ENCODE data around the gene APOB.

APOB gene

GRCh38 chr2:21043744-21044532 is at the start of gene APOB:
Gene APOB (minus strand): TSS chr2:21044073. CDS start chr2:21043945, 128 bp downstream.
- peak within 1 kb of the TSS in 1 of 2 donors; percentile 54 for H3K4me3 ChIP-seq (ENCODE audit: low read depth in 1 of 2, low read length in 2 of 2)
- H3K9ac ChIP-seq (ENCODE audit: low read length) = no peak within 1 kb of the TSS
- no peaks in the 10 kb centered on the region for H3K9me3 ChIP-seq (ENCODE audit: low read length)
- no peaks in the 10 kb centered on the region for H3K27me3 ChIP-seq (ENCODE audit: control insufficient read depth in 1 of 2, insufficient read depth in 2 of 2, low read length in 2 of 2)
- H3K36me3 ChIP-seq (ENCODE audit: insufficient read depth, low read length) = no peaks in the 10 kb centered on the region
- no peak within 1 kb of the TSS for H3K27ac ChIP-seq (ENCODE audit: low read depth, low read length)
- peaks cover 3% of the 10 kb centered on the region for H3K4me1 ChIP-seq (ENCODE audit: insufficient read depth, low read length)

DNA sequence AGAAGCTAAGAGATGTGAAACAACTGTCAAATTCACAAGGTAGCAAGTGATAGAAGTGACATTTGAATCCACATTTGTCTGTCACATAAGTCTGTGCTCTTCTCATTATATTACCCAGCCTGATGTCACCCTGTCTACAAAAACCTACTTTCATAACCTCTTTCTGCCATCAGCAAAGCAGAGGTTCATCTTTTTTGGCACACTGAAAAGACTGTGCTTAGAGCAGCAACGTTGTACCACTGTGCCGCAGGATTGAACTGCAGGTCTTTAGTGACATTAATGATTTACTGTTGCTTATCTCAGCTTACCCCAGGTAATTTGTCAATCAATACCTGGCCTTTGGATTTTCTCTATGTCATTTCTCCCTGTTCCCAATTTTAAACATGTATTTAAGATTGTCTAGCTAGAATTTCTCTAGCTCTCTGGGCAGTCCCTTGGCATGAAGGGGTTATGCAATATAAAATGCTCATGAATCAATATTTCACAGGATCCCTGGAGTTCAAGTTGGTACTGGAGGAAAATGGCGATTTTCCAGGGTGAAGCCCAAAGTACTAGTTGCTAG is 48.5 kb upstream of the APOB start:
- Histone ChIP-seq H3K9ac (ENCODE audit: low read length) (no peak overlapping the region), H3K27ac (ENCODE audit: low read depth, low read length) (no peak overlapping the region), H3K4me3 (ENCODE audit: low read depth in 1 of 2, low read length in 2 of 2) (no peak overlapping the region), H3K4me1 (ENCODE audit: insufficient read depth, low read length) (no peaks in the 10 kb centered on the region), H3K27me3 (ENCODE audit: control insufficient read depth in 1 of 2, insufficient read depth in 2 of 2, low read length in 2 of 2) (no peaks in the 10 kb centered on the region), H3K36me3 (ENCODE audit: insufficient read depth, low read length) (no peaks in the 10 kb centered on the region), H3K9me3 (ENCODE audit: low read length) (no peaks in the 10 kb centered on the region)

DNA sequence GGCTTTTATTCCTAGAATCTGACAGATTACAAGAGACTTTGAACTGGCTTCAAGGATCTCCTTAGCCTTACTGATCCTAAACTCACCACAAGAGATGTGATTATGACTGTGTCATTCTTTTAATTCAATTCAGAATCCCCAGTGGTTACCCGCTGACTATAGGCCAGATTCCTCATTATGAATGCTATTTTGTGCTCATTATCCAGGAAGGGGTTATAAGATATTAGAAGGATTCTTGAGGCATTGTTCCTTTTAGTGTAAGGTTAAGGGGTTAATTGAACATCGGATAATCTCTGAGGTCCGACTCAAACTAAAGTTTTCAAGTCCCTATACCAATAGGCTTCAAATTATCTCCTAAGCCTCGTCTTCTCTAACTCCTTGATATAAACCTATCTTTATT is 40.5 kb upstream of the APOB start:
- no peak overlapping the region for H3K9ac ChIP-seq (ENCODE audit: low read length)
- H3K27ac ChIP-seq (ENCODE audit: low read depth, low read length) = no peak overlapping the region
- no peaks in the 10 kb centered on the region for H3K4me1 ChIP-seq (ENCODE audit: insufficient read depth, low read length)
- no peak overlapping the region for H3K4me3 ChIP-seq (ENCODE audit: low read depth in 1 of 2, low read length in 2 of 2)
- no peaks in the 10 kb centered on the region for H3K27me3 ChIP-seq (ENCODE audit: control insufficient read depth in 1 of 2, insufficient read depth in 2 of 2, low read length in 2 of 2)
- no peaks in the 10 kb centered on the region for H3K9me3 ChIP-seq (ENCODE audit: low read length)
- no peaks in the 10 kb centered on the region for H3K36me3 ChIP-seq (ENCODE audit: insufficient read depth, low read length)

GRCh38 chr2:21083482-21083881 is 39.6 kb upstream of the APOB start:
- no peaks in the 10 kb centered on the region for H3K36me3 ChIP-seq (ENCODE audit: insufficient read depth, low read length)
- H3K4me1 ChIP-seq (ENCODE audit: insufficient read depth, low read length) = no peaks in the 10 kb centered on the region
- no peaks in the 10 kb centered on the region for H3K9me3 ChIP-seq (ENCODE audit: low read length)
- H3K27ac ChIP-seq (ENCODE audit: low read depth, low read length) = no peak overlapping the region
- no peak overlapping the region for H3K4me3 ChIP-seq (ENCODE audit: low read depth in 1 of 2, low read length in 2 of 2)
- no peak overlapping the region for H3K9ac ChIP-seq (ENCODE audit: low read length)
- H3K27me3 ChIP-seq (ENCODE audit: control insufficient read depth in 1 of 2, insufficient read depth in 2 of 2, low read length in 2 of 2) = no peaks in the 10 kb centered on the region

DNA sequence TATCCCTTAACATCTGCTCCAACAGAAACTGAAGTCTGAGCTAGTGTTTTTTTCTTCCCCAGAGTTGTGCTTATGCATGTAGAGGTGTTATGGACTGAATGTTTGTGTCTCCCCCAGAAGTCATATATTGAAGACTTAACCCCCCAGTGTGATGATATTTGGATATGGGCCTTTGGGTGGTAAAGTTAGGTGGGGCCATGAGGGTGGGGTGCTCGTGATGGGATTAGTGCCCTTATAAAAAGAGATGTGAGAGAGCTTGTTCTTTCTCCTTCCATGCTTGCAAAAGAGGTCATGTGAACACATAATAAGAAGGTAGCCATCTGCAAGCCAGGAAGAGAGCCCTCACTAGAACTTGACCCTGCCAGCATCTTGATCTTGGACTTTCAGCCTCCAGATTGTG is 34.4 kb upstream of the APOB start:
- no peak overlapping the region for H3K27ac ChIP-seq (ENCODE audit: low read depth, low read length)
- H3K9me3 ChIP-seq (ENCODE audit: low read length) = no peaks in the 10 kb centered on the region
- no peaks in the 10 kb centered on the region for H3K27me3 ChIP-seq (ENCODE audit: control insufficient read depth in 1 of 2, insufficient read depth in 2 of 2, low read length in 2 of 2)

DNA sequence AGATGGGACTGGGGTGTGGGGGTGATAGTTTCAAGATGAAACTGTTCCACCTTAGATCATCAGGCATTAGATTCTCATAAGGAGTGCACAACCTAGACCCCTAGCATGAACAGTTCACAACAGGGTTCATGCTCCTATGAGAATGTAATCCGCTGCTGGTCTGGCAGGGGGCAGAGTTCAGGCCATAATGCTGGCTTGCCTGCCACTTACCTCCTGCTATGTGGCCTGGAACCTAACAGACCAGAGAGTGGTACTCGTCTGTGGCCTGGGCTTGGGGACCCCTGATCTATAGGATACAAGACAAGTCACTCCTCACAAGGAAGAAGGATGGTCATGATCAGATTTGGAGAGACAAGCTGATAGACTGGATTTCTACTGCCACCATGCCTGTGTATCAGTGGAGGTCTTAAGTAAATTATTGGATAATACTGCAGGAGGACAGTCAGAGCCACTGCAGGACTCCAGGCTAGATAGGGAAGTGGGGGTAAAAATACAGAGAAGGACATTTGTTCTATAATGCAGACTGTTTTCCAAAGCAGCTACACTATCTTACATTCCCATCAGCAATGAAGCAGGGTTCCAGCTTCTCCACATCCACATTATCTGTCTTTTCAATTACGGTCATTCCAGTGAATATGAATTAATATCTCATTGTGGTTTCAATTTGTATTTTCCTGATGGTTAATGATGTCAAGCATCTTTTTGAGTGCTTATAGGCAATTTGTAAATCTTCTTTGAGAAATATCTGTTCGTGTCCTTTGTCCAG is 28.8 kb upstream of the APOB start:
- H3K4me1 ChIP-seq (ENCODE audit: insufficient read depth, low read length) = no peaks in the 10 kb centered on the region
- H3K9ac ChIP-seq (ENCODE audit: low read length) = no peak overlapping the region
- no peaks in the 10 kb centered on the region for H3K27me3 ChIP-seq (ENCODE audit: control insufficient read depth in 1 of 2, insufficient read depth in 2 of 2, low read length in 2 of 2)
- H3K27ac ChIP-seq (ENCODE audit: low read depth, low read length) = no peak overlapping the region
- H3K36me3 ChIP-seq (ENCODE audit: insufficient read depth, low read length) = no peaks in the 10 kb centered on the region
- H3K4me3 ChIP-seq (ENCODE audit: low read depth in 1 of 2, low read length in 2 of 2) = no peak overlapping the region
- H3K9me3 ChIP-seq (ENCODE audit: low read length) = no peaks in the 10 kb centered on the region

More for the DNA sequence above, 34.4 kb upstream of the APOB start:
- Histone ChIP-seq H3K4me1 (ENCODE audit: insufficient read depth, low read length) (no peaks in the 10 kb centered on the region), H3K36me3 (ENCODE audit: insufficient read depth, low read length) (no peaks in the 10 kb centered on the region), H3K9ac (ENCODE audit: low read length) (no peak overlapping the region), H3K4me3 (ENCODE audit: low read depth in 1 of 2, low read length in 2 of 2) (no peak overlapping the region)

DNA sequence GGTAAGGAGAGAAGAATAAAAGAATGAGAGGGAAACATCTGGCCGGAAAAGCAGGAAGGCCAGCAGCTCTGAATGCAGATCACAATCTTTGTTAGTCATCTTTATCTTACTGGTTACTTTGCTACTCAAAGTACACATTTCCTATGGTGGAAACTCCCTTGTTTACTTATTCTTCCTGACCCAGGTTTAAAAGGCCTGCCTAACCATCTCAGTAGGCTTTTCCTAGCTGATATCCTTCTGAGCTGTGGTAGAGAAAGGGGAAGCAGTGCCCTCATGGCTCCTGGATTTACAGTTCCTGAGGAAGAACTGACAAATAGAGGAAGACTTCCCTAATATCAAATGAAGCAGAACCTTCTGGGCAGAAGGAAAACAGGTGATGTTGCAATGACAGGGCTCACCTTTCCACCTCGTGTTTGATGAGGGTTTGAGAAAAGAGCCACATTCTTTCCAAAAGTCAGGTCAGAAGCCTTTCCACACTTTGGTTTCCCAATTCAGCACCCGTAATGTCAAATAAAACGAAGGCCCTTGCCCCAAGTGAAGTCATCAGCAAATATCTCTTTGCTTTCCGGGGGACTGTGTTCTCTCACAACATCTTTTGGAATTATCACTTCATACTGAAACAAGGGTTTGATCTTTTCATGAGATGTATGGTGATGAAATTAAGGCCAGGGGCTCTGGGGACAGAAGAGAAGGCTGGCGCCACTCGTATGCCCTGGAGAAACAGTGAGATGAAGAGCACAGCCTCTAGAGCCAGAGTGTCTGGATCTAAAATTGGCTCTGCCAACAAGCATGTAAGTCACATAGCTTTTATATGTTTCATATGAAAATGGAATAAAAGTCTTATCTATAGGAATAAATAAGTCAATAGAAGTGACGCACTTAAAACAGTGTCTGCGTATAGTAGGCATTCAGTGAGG is 26.7 kb upstream of the APOB start:
- Histone ChIP-seq H3K27me3 (ENCODE audit: control insufficient read depth in 1 of 2, insufficient read depth in 2 of 2, low read length in 2 of 2) (no peaks in the 10 kb centered on the region), H3K4me3 (ENCODE audit: low read depth in 1 of 2, low read length in 2 of 2) (no peak overlapping the region), H3K4me1 (ENCODE audit: insufficient read depth, low read length) (no peaks in the 10 kb centered on the region), H3K9me3 (ENCODE audit: low read length) (no peaks in the 10 kb centered on the region), H3K27ac (ENCODE audit: low read depth, low read length) (no peak overlapping the region), H3K9ac (ENCODE audit: low read length) (no peak overlapping the region), H3K36me3 (ENCODE audit: insufficient read depth, low read length) (no peaks in the 10 kb centered on the region)

GRCh38 chr2:21069746-21070340 is 26.0 kb upstream of the APOB start:
- H3K27me3 ChIP-seq (ENCODE audit: control insufficient read depth in 1 of 2, insufficient read depth in 2 of 2, low read length in 2 of 2) = no peaks in the 10 kb centered on the region
- no peak overlapping the region for H3K27ac ChIP-seq (ENCODE audit: low read depth, low read length)
- no peaks in the 10 kb centered on the region for H3K9me3 ChIP-seq (ENCODE audit: low read length)
- no peaks in the 10 kb centered on the region for H3K4me1 ChIP-seq (ENCODE audit: insufficient read depth, low read length)
- H3K9ac ChIP-seq (ENCODE audit: low read length) = no peak overlapping the region
- H3K36me3 ChIP-seq (ENCODE audit: insufficient read depth, low read length) = no peaks in the 10 kb centered on the region
- no peak overlapping the region for H3K4me3 ChIP-seq (ENCODE audit: low read depth in 1 of 2, low read length in 2 of 2)

GRCh38 chr2:21067859-21068537 is 24.1 kb upstream of the APOB start:
- Histone ChIP-seq H3K9ac (ENCODE audit: low read length) (no peak overlapping the region), H3K4me1 (ENCODE audit: insufficient read depth, low read length) (no peaks in the 10 kb centered on the region), H3K27me3 (ENCODE audit: control insufficient read depth in 1 of 2, insufficient read depth in 2 of 2, low read length in 2 of 2) (no peaks in the 10 kb centered on the region), H3K36me3 (ENCODE audit: insufficient read depth, low read length) (no peaks in the 10 kb centered on the region), H3K9me3 (ENCODE audit: low read length) (no peaks in the 10 kb centered on the region), H3K4me3 (ENCODE audit: low read depth in 1 of 2, low read length in 2 of 2) (no peak overlapping the region), H3K27ac (ENCODE audit: low read depth, low read length) (no peak overlapping the region)

GRCh38 chr2:21067125-21067524 is 23.3 kb upstream of the APOB start:
- no peak overlapping the region for H3K4me3 ChIP-seq (ENCODE audit: low read depth in 1 of 2, low read length in 2 of 2)
- no peaks in the 10 kb centered on the region for H3K4me1 ChIP-seq (ENCODE audit: insufficient read depth, low read length)
- H3K36me3 ChIP-seq (ENCODE audit: insufficient read depth, low read length) = no peaks in the 10 kb centered on the region
- H3K9ac ChIP-seq (ENCODE audit: low read length) = no peak overlapping the region
- no peaks in the 10 kb centered on the region for H3K9me3 ChIP-seq (ENCODE audit: low read length)
- H3K27ac ChIP-seq (ENCODE audit: low read depth, low read length) = no peak overlapping the region
- no peaks in the 10 kb centered on the region for H3K27me3 ChIP-seq (ENCODE audit: control insufficient read depth in 1 of 2, insufficient read depth in 2 of 2, low read length in 2 of 2)
